H9 (cell line): ENCODE results near the gene STK17B. TPM values are rescaled to one million over a fixed set of nuclear protein-coding genes. Genes with fewer than 3 reads are reported as not detected.

Experiments used
- DNase-seq: peaks from one replicate; pipeline ENCODE4 v3.0.0-alpha.2; 2017
- H2AFZ ChIP-seq: one replicate; pipeline ENCODE4 v1.6.1; 2013; ENCODE audit warnings: mild to moderate bottlenecking, low read length, control low read depth, moderate library complexity
- H2AK5ac ChIP-seq: 2 replicates; pipeline ENCODE4 v1.6.1; 2013; ENCODE audit warnings: low read length, control low read depth, mixed read lengths; ENCODE audit not compliant: insufficient read length
- H2BK120ac ChIP-seq: one replicate; pipeline ENCODE4 v1.6.1; 2013; ENCODE audit warnings: low read depth, mild to moderate bottlenecking, low read length, control low read depth, inconsistent platforms; ENCODE audit not compliant: poor library complexity, severe bottlenecking
- H2BK12ac ChIP-seq: 2 replicates; pipeline ENCODE4 v1.6.1; 2013; ENCODE audit warnings: low read length, control low read depth, mixed read lengths, low read depth; ENCODE audit not compliant: insufficient read length
- H2BK15ac ChIP-seq: 2 replicates; pipeline ENCODE4 v1.6.1; 2013; ENCODE audit warnings: low read depth, low read length, control low read depth
- H2BK20ac ChIP-seq: one replicate; pipeline ENCODE4 v1.6.1; 2013; ENCODE audit warnings: low read depth, mild to moderate bottlenecking, low read length, control low read depth, inconsistent platforms; ENCODE audit not compliant: poor library complexity, severe bottlenecking
- H2BK5ac ChIP-seq: 2 replicates; pipeline ENCODE4 v1.6.1; 2013; ENCODE audit warnings: low read length, control low read depth, mixed read lengths; ENCODE audit not compliant: insufficient read length
- H3K14ac ChIP-seq: 2 replicates; pipeline ENCODE4 v1.6.1; 2013; ENCODE audit warnings: low read length, control low read depth; ENCODE audit not compliant: insufficient read depth
- H3K18ac ChIP-seq: 2 replicates; pipeline ENCODE4 v1.6.1; 2013; ENCODE audit warnings: low read depth, mild to moderate bottlenecking, mixed read lengths, low read length, control low read depth; ENCODE audit not compliant: insufficient read length
- H3K23ac ChIP-seq: 2 replicates; pipeline ENCODE4 v1.6.1; 2013; ENCODE audit warnings: low read length, control low read depth, mixed read lengths, low read depth; ENCODE audit not compliant: insufficient read length
- H3K23me2 ChIP-seq: 2 replicates; pipeline ENCODE4 v1.6.1; 2013; ENCODE audit warnings: low read depth, mild to moderate bottlenecking, mixed read lengths, low read length, control low read depth; ENCODE audit not compliant: insufficient read length, poor library complexity, severe bottlenecking
- H3K27ac ChIP-seq: 2 replicates; pipeline ENCODE4 v1.5.1; 2013; ENCODE audit warnings: low read length, control low read depth, mixed read lengths, low read depth; ENCODE audit not compliant: insufficient read length
- H3K27me3 ChIP-seq: 2 replicates; pipeline ENCODE4 v1.6.1; 2013; ENCODE audit warnings: low read length, control low read depth, inconsistent platforms; ENCODE audit not compliant: insufficient read depth
- H3K4ac ChIP-seq: 2 replicates; pipeline ENCODE4 v1.6.1; 2013; ENCODE audit warnings: low read depth, mild to moderate bottlenecking, control low read depth, inconsistent platforms, low read length, moderate library complexity
- H3K4me1 ChIP-seq: 2 replicates; pipeline ENCODE4 v1.6.1; 2013; ENCODE audit warnings: low read length, control low read depth, inconsistent platforms; ENCODE audit not compliant: insufficient read depth
- H3K4me2 ChIP-seq: 2 replicates; pipeline ENCODE4 v1.6.1; 2013; ENCODE audit warnings: low read length, control low read depth, mixed read lengths; ENCODE audit not compliant: insufficient read length, insufficient read depth
- H3K56ac ChIP-seq: 2 replicates; pipeline ENCODE4 v1.6.1; 2013; ENCODE audit warnings: low read depth, mild to moderate bottlenecking, mixed read lengths, low read length, control low read depth; ENCODE audit not compliant: insufficient read length
- H3K79me1 ChIP-seq: 2 replicates; pipeline ENCODE4 v1.6.1; 2013; ENCODE audit warnings: low read depth, mild to moderate bottlenecking, moderate library complexity, low read length, control low read depth, inconsistent platforms; ENCODE audit not compliant: insufficient read depth, poor library complexity, severe bottlenecking
- H3K79me2 ChIP-seq: 2 replicates; pipeline ENCODE4 v1.6.1; 2013; ENCODE audit warnings: low read length, control low read depth, inconsistent platforms; ENCODE audit not compliant: insufficient read depth
- H3K9ac ChIP-seq: 2 replicates; pipeline ENCODE4 v1.6.1; 2013; ENCODE audit warnings: low read length, control low read depth, mixed read lengths; ENCODE audit not compliant: insufficient read length; ENCODE audit errors: extremely low read depth
- H3K9me3 ChIP-seq: one replicate; pipeline ENCODE4 v1.6.1; 2013; ENCODE audit warnings: low read depth, low read length, inconsistent platforms; ENCODE audit not compliant: control insufficient read depth
- H3T11ph ChIP-seq: one replicate; pipeline ENCODE4 v1.6.1; 2013; ENCODE audit warnings: mild to moderate bottlenecking, low read length, control low read depth, inconsistent platforms
- H4K20me1 ChIP-seq: one replicate; pipeline ENCODE4 v1.6.1; 2013; ENCODE audit not compliant: control insufficient read depth, insufficient read length, insufficient read depth
- H4K5ac ChIP-seq: 2 replicates; pipeline ENCODE4 v1.6.1; 2013; ENCODE audit warnings: low read depth, mild to moderate bottlenecking, mixed read lengths, low read length, control low read depth; ENCODE audit not compliant: insufficient read length
- H4K8ac ChIP-seq: replicated peaks from 2 replicates; pipeline ENCODE4 v1.6.1; 2013; ENCODE audit warnings: low read length, control low read depth, mixed read lengths, low read depth; ENCODE audit not compliant: insufficient read length
- H4K91ac ChIP-seq: 2 replicates; pipeline ENCODE4 v1.6.1; 2013; ENCODE audit warnings: low read depth, mild to moderate bottlenecking, moderate library complexity, mixed read lengths, low read length, control low read depth; ENCODE audit not compliant: insufficient read length
- H3K27ac Mint-ChIP-seq, 3 experiments: 2 replicates in 2 of 3; 3 replicates in 1 of 3; pipeline ENCODE4 v1.8.0; 2020 to 2021; ENCODE audit warnings: mixed read lengths in 3 of 3, mild to moderate bottlenecking in 1 of 3, moderate library complexity in 1 of 3
- H3K27me3 Mint-ChIP-seq: 2 replicates; pipeline ENCODE4 v1.8.0; 2021; ENCODE audit warnings: low read depth, mild to moderate bottlenecking, moderate library complexity, mixed read lengths
- H3K36me3 Mint-ChIP-seq, 3 experiments: 2 replicates in 2 of 3; 3 replicates in 1 of 3; pipeline ENCODE4 v1.8.0; 2020 to 2021; ENCODE audit warnings: low read depth in 3 of 3, mixed read lengths in 3 of 3; ENCODE audit not compliant: insufficient read depth in 1 of 3
- H3K4me1 Mint-ChIP-seq, 2 experiments: 2 replicates each; pipeline ENCODE4 v1.8.0; 2020; ENCODE audit warnings: mixed read lengths in 2 of 2
- H3K4me3 Mint-ChIP-seq, 2 experiments: 2 replicates in 1 of 2; 3 replicates in 1 of 2; pipeline ENCODE4 v1.8.0; 2020 to 2021; ENCODE audit warnings: mild to moderate bottlenecking in 2 of 2, mixed read lengths in 2 of 2, moderate library complexity in 1 of 2
- H3K9me3 Mint-ChIP-seq, 2 experiments: 2 replicates in 1 of 2; 3 replicates in 1 of 2; pipeline ENCODE4 v1.8.0; 2020; ENCODE audit warnings: mild to moderate bottlenecking in 2 of 2, mixed read lengths in 2 of 2, moderate library complexity in 1 of 2
- WGBS: extraction: QIAGEN DNeasy Blood & Tissue Kit; methylation state at CpG from one replicate; pipeline ENCODE4 v1.1.7; 2013; ENCODE audit warnings: missing lambda C conversion rate, low lambda C conversion rate, mixed read lengths; ENCODE audit not compliant: insufficient read length; ENCODE audit errors: extremely low coverage; 5-methylcytosine and 5-hydroxymethylcytosine counted together
- total RNA-seq: library from RNA; stranded (reverse); gene quantifications from 2 replicates; pipeline ENCODE4 v1.2.1, GENCODE V29; 2021
- TF ChIP-seq, protein P1 (sequence below): fragments of 200-600 bp; sonication (generic); conservative IDR thresholded peaks from 3 replicates; pipeline ENCODE4 v1.8.0; 2021; ENCODE audit warnings: antibody characterized with exemption, mild to moderate bottlenecking

STK17B gene
- total RNA-seq, 1 experiment from 2014 or later, result 6.1 TPM

- WGBS, result no CpG with 5 or more reads among the region's 5 CpGs
- H3K14ac ChIP-seq, result no peak overlapping the region
Observed at GRCh38 chr2:196159221-196159892, 12.0 kb downstream of the STK17B start.

More at GRCh38 chr2:196159221-196159892, 12.0 kb downstream of the STK17B start:
- Histone ChIP-seq H3K4me2 (no peak overlapping the region), H2BK20ac (no peak overlapping the region), H3K27ac (no peak overlapping the region), H3K79me2 (no peaks in the 10 kb centered on the region), H3K4me1 (no peaks in the 10 kb centered on the region), H2AFZ (no peak overlapping the region), H3K9ac (no peak overlapping the region), H2AK5ac (no peak overlapping the region), H4K8ac (no peak overlapping the region), H3K18ac (no peak overlapping the region), H3K9me3 (no peaks in the 10 kb centered on the region), H2BK5ac (no peak overlapping the region), H3K27me3 (no peaks in the 10 kb centered on the region), H3K56ac (no peak overlapping the region), H2BK12ac (no peak overlapping the region), H2BK120ac (no peak overlapping the region), H4K91ac (no peak overlapping the region), H4K20me1 (no peaks in the 10 kb centered on the region), H3K79me1 (no peaks in the 10 kb centered on the region), H2BK15ac (no peak overlapping the region), H4K5ac (no peak overlapping the region), H3K23me2 (no peaks in the 10 kb centered on the region), H3T11ph (no peak overlapping the region), H3K23ac (no peak overlapping the region), H3K4ac (no peak overlapping the region)
- no peak for DNase-seq
- no peak overlapping the region for H3K27ac Mint-ChIP-seq
- no peaks in the 10 kb centered on the region for H3K27me3 Mint-ChIP-seq
- TF ChIP-seq, protein P1, sequence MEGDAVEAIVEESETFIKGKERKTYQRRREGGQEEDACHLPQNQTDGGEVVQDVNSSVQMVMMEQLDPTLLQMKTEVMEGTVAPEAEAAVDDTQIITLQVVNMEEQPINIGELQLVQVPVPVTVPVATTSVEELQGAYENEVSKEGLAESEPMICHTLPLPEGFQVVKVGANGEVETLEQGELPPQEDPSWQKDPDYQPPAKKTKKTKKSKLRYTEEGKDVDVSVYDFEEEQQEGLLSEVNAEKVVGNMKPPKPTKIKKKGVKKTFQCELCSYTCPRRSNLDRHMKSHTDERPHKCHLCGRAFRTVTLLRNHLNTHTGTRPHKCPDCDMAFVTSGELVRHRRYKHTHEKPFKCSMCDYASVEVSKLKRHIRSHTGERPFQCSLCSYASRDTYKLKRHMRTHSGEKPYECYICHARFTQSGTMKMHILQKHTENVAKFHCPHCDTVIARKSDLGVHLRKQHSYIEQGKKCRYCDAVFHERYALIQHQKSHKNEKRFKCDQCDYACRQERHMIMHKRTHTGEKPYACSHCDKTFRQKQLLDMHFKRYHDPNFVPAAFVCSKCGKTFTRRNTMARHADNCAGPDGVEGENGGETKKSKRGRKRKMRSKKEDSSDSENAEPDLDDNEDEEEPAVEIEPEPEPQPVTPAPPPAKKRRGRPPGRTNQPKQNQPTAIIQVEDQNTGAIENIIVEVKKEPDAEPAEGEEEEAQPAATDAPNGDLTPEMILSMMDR, result no peak
- no peak overlapping the region for H3K4me3 Mint-ChIP-seq
- H3K4me1 Mint-ChIP-seq, result peaks cover 4 to 8% of the 10 kb centered on the region in 2 experiments
- no peaks in the 10 kb centered on the region for H3K9me3 Mint-ChIP-seq
- peaks cover 6 to 29% (median 16%) of the 10 kb centered on the region in 3 experiments; a peak in 5 of 7 replicates for H3K36me3 Mint-ChIP-seq
